Mucosa of descending colon (tissue), 3 donors: Measurements from ENCODE around the gene TM4SF18. TPM values are rescaled to one million over a fixed set of nuclear protein-coding genes. Genes with fewer than 3 reads are reported as not detected.
"Not testable (repeated sequence)": the region's sequence is repeated elsewhere in the genome, so short reads cannot be mapped to it uniquely, and the experiment has no call there.

Experiments used
- ATAC-seq: fragments of 200-7000 bp; cut with Tn5 transposase; one replicate; pipeline ENCODE4 v1.9.1; 2020; ENCODE audit warnings: mild to moderate bottlenecking, moderate library complexity
- DNase-seq, 3 donors: peaks; one replicate each; pipeline ENCODE4 v3.0.0-alpha.2; 2020
- H3K36me3 ChIP-seq: fragments of 200-600 bp; one replicate; pipeline ENCODE4 v1.8.0; 2021; ENCODE audit warnings: low read depth, mild to moderate bottlenecking
- H3K4me1 ChIP-seq: fragments of 200-600 bp; one replicate; pipeline ENCODE4 v1.8.0; 2021; ENCODE audit warnings: low read depth, mild to moderate bottlenecking
- H3K4me3 ChIP-seq: fragments of 200-600 bp; one replicate; pipeline ENCODE4 v1.8.0; 2021; ENCODE audit warnings: mild to moderate bottlenecking
- H3K9me3 ChIP-seq: fragments of 200-600 bp; one replicate; pipeline ENCODE4 v1.8.0; 2021; ENCODE audit warnings: mild to moderate bottlenecking
- intact Hi-C, 2 donors: fragments of 100-400 bp; cut with DNase I in 1 of 2; cut with micrococcal nuclease in 1 of 2; formaldehyde crosslinking; loops; one replicate each; pipeline versions ENCODE4 v1.11.0 to v1.11.1; 2022; cut with DNase I, micrococcal nuclease
- long read RNA-seq, 2 donors: library from polyadenylated mRNA; unstranded; transcript quantifications; one replicate each; pipeline ENCODE4 v2.0.0, GENCODE V29; 2019 to 2021
- total RNA-seq, 3 donors: library from RNA; stranded (reverse); fragmentation: NEBNext Ultra II Directional in 2 of 3; extraction: Animal tissue kit (Norgen Biotek cat#: 25700) in 2 of 3; gene quantifications; one replicate each; pipeline versions ENCODE4 v1.2.1 to v1.2.4, GENCODE V29; 2021 to 2023
- TF ChIP-seq, protein P1 (sequence below): fragments of 200-600 bp; IDR thresholded peaks from one replicate; pipeline ENCODE4 v1.8.0; 2022; ENCODE audit warnings: antibody characterized with exemption, mild to moderate bottlenecking
- donor health status: DM: no; HTN: no; CAD: no; lungs with moderate emphysema.
- donor health status: DM: no; HTN: no; CAD: no.
- donor health status: DM: no; HTN: yes; CAD: no.

Gene TM4SF18, protein sequence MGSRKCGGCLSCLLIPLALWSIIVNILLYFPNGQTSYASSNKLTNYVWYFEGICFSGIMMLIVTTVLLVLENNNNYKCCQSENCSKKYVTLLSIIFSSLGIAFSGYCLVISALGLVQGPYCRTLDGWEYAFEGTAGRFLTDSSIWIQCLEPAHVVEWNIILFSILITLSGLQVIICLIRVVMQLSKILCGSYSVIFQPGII
- total RNA-seq, result 1 to 10 TPM; 1.9 to 2.4 (median 2.2) TPM
- long read RNA-seq, donor 1, partial matches to known transcripts, result 0 of 1 reads
- long read RNA-seq, donor 1, other reads (novel, unspliced or antisense), result 0 of 1 reads
- long read RNA-seq, donor 2, result 0 reads

DNA sequence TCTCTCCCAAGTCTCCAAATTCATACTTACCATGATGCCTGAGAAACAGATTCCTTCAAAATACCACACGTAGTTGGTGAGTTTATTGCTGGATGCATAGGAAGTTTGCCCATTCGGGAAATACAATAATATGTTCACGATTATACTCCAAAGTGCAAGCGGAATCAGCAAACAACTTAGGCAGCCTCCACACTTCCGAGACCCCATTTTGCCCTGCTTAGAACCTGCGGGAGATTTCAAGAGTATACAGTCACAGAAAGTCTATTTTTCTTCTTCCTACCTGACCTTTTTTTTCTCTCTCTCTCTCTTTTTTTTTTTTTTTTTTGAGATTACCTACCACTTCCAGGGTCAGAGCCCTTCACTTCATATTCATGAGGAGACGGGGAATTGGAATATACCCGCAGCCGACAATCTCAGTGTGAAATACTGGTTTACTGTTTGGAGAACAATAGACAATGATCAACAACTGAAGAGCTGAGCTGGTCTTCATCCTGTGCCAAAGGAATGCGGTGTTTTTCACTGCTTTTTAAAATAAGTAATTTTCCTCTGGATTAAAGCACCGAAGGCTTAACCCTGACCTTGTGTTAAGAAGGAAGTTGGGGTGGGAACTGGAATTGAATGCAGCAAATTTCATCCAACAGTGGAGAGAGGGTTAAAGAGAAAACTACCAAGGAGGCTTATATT lies at the start of gene TM4SF18:
TM4SF18 (minus strand) TSS at position 461 of the 684 bp plus-strand sequence; CDS start at position 207, 254 bp downstream.
- TF ChIP-seq, protein P1, sequence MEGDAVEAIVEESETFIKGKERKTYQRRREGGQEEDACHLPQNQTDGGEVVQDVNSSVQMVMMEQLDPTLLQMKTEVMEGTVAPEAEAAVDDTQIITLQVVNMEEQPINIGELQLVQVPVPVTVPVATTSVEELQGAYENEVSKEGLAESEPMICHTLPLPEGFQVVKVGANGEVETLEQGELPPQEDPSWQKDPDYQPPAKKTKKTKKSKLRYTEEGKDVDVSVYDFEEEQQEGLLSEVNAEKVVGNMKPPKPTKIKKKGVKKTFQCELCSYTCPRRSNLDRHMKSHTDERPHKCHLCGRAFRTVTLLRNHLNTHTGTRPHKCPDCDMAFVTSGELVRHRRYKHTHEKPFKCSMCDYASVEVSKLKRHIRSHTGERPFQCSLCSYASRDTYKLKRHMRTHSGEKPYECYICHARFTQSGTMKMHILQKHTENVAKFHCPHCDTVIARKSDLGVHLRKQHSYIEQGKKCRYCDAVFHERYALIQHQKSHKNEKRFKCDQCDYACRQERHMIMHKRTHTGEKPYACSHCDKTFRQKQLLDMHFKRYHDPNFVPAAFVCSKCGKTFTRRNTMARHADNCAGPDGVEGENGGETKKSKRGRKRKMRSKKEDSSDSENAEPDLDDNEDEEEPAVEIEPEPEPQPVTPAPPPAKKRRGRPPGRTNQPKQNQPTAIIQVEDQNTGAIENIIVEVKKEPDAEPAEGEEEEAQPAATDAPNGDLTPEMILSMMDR, result no peak
- Histone ChIP-seq H3K36me3 (no peaks in the 10 kb centered on the region), H3K4me1 (no peaks in the 10 kb centered on the region), H3K9me3 (no peaks in the 10 kb centered on the region), H3K4me3 (no peak within 1 kb of the TSS)
- ATAC-seq, result no peak
- DNase-seq, result no peak
- intact Hi-C loops, result no loop called here

DNA sequence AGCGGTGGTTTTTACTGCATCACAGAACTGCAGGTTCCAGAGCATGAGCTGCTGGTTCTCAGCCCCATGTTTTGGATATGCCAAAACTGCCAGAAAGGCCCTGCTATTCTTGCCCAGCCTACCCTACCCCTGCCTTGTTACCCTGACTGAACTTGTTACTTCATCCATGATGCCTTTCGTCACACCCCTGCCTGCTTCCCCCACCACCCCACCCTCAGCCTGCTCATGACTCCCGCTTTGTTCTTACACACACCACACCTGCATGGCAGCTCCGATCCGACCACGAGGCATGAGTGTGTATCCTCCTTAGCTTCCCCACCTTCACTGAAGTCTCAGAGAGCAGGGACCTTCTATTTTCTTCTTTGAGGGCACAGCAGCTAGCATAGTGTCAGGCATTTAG lies 49.1 kb upstream of the TM4SF18 start:
- TF ChIP-seq, protein P1, result no peak
- H3K9me3 ChIP-seq, result no peaks in the 10 kb centered on the region
- intact Hi-C loops, result no loop called here
- no peaks in the 10 kb centered on the region for H3K36me3 ChIP-seq
- H3K4me3 ChIP-seq, result no peak overlapping the region
- DNase-seq (no peak), ATAC-seq (no peak)
- H3K4me1 ChIP-seq, result peaks cover 10% of the 10 kb centered on the region

DNA sequence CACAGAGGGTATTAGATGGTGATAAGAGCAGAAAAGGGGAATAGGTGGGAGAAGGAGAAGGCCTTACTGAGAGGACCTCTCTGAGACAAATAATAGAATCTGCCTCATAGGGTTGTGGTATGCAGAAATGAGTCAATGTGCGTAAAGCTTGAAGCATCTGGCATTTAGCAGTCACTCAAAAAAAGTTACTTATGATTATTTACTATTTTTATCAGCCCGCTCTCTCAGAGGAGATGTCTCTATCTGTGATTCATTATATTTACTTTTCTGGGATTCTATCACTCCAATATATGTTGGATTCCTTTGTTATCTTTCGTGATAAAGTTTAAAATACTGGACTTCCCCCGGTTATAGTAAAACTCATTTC lies 48.6 kb upstream of the TM4SF18 start:
- Histone ChIP-seq H3K36me3 (no peaks in the 10 kb centered on the region), H3K9me3 (no peaks in the 10 kb centered on the region), H3K4me3 (no peak overlapping the region), H3K4me1 (peaks cover 14% of the 10 kb centered on the region)
- intact Hi-C loops, result no loop called here
- ATAC-seq, result no peak
- TF ChIP-seq, protein P1, result no peak
- no peak for DNase-seq

DNA sequence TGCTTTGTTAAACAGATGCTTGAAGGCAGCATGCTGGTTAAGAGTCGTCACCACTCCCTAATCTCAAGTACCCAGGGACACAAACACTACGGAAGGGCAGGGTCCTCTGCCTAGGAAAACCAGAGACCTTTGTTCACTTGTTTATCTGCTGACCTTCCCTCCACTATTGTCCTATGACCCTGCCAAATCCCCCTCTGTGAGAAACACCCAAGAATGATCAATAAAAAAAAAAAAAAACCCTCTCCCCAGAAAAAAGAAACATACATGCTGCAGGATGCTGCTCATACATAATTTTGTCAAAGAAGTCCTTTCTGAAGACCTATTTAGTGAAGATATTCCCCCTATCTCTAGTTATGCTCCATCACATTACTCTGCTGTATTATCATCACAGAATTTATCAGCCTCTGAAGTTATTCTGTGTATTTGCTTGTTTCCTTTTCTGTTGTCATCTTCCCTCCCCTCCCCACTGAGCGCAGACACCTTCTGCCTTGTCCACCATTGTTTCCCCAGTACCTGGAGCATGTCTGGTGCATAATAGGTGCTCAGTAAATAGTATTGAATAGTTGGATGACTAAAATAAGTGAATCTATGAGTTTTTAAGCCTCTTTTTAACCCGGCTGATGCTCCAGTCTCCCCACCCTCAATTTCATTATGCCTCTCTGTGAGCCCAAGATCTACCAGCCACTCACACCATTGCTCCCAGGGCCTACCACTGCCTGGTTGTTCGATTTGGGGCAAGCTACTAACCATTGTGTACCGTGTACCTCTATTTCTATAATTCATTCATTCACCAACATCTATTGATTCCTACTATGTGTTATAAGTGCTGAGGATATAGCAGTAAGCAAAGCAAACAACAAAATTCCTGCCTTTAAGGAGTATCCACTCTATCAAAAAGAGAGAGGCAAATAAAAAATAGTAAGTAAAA lies 48.0 kb upstream of the TM4SF18 start:
- H3K4me1 ChIP-seq, result peaks cover 19% of the 10 kb centered on the region
- no peaks in the 10 kb centered on the region for H3K36me3 ChIP-seq
- DNase-seq (no peak), ATAC-seq (no peak)
- intact Hi-C loops, result no loop called here
- no peaks in the 10 kb centered on the region for H3K9me3 ChIP-seq
- TF ChIP-seq, protein P1, result no peak
- H3K4me3 ChIP-seq, result no peak overlapping the region

DNA sequence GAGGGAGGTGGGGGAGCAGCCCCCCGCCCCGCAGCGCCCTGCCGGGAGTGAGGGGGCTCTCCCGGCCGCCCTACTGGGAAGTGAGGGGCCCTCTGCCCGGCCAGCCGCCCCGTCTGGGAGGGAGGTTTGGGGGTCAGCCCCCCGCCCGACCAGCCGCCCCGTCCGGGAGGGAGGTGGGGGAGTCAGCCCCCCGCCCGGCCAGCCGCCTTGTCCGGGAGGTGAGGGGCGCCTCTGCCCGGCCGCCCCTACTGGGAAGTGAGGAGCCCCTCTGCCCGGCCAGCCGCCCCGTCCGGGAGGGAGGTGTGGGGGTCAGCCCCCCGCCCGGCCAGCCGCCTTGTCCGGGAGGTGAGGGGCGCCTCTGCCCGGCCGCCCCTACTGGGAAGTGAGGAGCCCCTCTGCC lies 46.8 kb upstream of the TM4SF18 start:
- intact Hi-C loops, H3K9me3 ChIP-seq, H3K4me3 ChIP-seq, H3K36me3 ChIP-seq, ATAC-seq, DNase-seq: not testable (repeated sequence)
- H3K4me1 ChIP-seq, result peaks cover 19% of the 10 kb centered on the region
